Kidney (tissue), 14 donors: ENCODE results near the gene MYH9. TPM values are rescaled to one million over a fixed set of nuclear protein-coding genes. Genes with fewer than 3 reads are reported as not detected.

ENCODE experiments used
- DNase-seq, 5 donors: peaks; one replicate each; pipeline ENCODE4 v3.0.0-alpha.2; 2013 to 2020
- FAIRE-seq: peaks from 2 replicates; lab custom pipeline; 2012; peaks lifted over from hg19 to GRCh38; lab: Jason Lieb, UNC
- H3K27ac ChIP-seq, 2 donors: one replicate each; pipeline ENCODE4 v1.7.0; 2013; ENCODE audit warnings: low read depth in 2 of 2, low read length in 2 of 2, inconsistent platforms in 1 of 2
- H3K27me3 ChIP-seq: one replicate; pipeline ENCODE4 v1.7.1; 2013; ENCODE audit warnings: low read length, inconsistent platforms; ENCODE audit not compliant: control insufficient read depth, insufficient read depth
- H3K36me3 ChIP-seq, 3 donors: one replicate each; pipeline versions ENCODE4 v1.7.0 to v1.7.1; 2013; ENCODE audit warnings: low read length in 3 of 3, control low read depth in 1 of 3, inconsistent platforms in 1 of 3; ENCODE audit not compliant: insufficient read depth in 3 of 3, control insufficient read depth in 2 of 3
- H3K4me1 ChIP-seq, 3 donors: one replicate each; pipeline versions ENCODE4 v1.7.0 to v1.7.1; 2013; ENCODE audit warnings: low read length in 3 of 3, inconsistent platforms in 1 of 3, low read depth in 1 of 3; ENCODE audit not compliant: control insufficient read depth in 2 of 3, insufficient read depth in 2 of 3
- H3K4me3 ChIP-seq, 3 donors: one replicate each; pipeline versions ENCODE4 v1.7.0 to v1.8.1; 2013; ENCODE audit warnings: low read length in 3 of 3, control low read depth in 1 of 3, inconsistent platforms in 1 of 3
- H3K9ac ChIP-seq, 3 donors: one replicate each; pipeline versions ENCODE4 v1.7.0 to v1.7.1; 2013; ENCODE audit warnings: low read length in 3 of 3, control low read depth in 1 of 3, inconsistent platforms in 1 of 3
- H3K9me3 ChIP-seq, 3 donors: one replicate each; pipeline versions ENCODE4 v1.7.0 to v1.7.1; 2013; ENCODE audit warnings: low read length in 3 of 3, control low read depth in 1 of 3, inconsistent platforms in 1 of 3; ENCODE audit not compliant: control insufficient read depth in 2 of 3, insufficient read depth in 1 of 3
- intact Hi-C: fragments of 100-400 bp; cut with DNase I; formaldehyde crosslinking; loops from one replicate; pipeline ENCODE4 v1.11.1; 2022
- polyA plus RNA-seq: library from polyadenylated mRNA; stranded (reverse); fragments of 350-450 nt; fragmentation: Illumina TruSeq; extraction: RNeasy Lipid Tissue Mini Kit (QIAGEN cat#74804); gene quantifications from one replicate; pipeline ENCODE4 v1.2.3, GENCODE V29; 2014; ENCODE audit warnings: low read depth, low replicate concordance; ENCODE audit not compliant: insufficient read depth
- total RNA-seq: library from RNA; stranded (reverse); fragmentation: NEBNext Ultra II Directional; extraction: Animal tissue kit (Norgen Biotek cat#: 25700); gene quantifications from one replicate; pipeline ENCODE4 v1.2.1, GENCODE V29; 2021
- TF ChIP-seq, protein P1 (sequence below): IDR thresholded peaks from 3 replicates; pipeline ENCODE4 v1.5.1; 2012; ENCODE audit warnings: mild to moderate bottlenecking, moderate library complexity, borderline replicate concordance; ENCODE audit not compliant: insufficient read depth; ENCODE audit errors: extremely low read depth
- donor health status: control.
- donor health status: control.
- donor health status: control.
- donor health status: control.
- donor health status: control.
- donor health status: DM: yes; HTN: yes; CAD: no.
- donor health status: Normal renal cell carcinoma (clear cell type).

Gene MYH9
- total and polyA plus RNA-seq, 2 donors from 2014 or later: 85.2 to 655 TPM

DNA sequence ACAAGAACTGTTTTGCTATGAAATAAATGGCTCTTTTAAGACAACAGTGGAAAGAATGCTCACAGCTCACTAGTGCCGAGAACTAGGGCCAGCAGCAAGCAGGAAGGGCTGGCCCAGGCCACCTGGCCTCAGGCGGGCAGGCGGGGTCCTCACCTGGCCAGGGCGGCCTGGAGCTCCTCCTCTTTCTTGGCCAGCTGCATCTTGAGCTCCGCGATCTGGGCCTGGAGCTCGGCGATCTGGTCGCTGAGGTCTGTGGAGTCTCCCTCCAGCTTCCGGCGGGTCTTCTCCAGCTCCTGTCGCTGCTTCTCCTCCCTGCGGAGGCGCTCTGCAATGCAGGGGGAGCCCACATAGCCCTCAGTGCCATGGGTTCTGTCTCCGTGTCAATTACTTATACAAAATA is 91.1 kb downstream of the MYH9 start:
- no peak overlapping the region for H3K4me3 ChIP-seq
- H3K27me3 ChIP-seq: no peaks in the 10 kb centered on the region
- peaks cover 12 to 100% (median 92%) of the 10 kb centered on the region in 3 donors for H3K36me3 ChIP-seq
- intact Hi-C loops: no loop called here
- no peaks in the 10 kb centered on the region for H3K9me3 ChIP-seq
- H3K9ac ChIP-seq: no peak overlapping the region
- TF ChIP-seq, protein P1, sequence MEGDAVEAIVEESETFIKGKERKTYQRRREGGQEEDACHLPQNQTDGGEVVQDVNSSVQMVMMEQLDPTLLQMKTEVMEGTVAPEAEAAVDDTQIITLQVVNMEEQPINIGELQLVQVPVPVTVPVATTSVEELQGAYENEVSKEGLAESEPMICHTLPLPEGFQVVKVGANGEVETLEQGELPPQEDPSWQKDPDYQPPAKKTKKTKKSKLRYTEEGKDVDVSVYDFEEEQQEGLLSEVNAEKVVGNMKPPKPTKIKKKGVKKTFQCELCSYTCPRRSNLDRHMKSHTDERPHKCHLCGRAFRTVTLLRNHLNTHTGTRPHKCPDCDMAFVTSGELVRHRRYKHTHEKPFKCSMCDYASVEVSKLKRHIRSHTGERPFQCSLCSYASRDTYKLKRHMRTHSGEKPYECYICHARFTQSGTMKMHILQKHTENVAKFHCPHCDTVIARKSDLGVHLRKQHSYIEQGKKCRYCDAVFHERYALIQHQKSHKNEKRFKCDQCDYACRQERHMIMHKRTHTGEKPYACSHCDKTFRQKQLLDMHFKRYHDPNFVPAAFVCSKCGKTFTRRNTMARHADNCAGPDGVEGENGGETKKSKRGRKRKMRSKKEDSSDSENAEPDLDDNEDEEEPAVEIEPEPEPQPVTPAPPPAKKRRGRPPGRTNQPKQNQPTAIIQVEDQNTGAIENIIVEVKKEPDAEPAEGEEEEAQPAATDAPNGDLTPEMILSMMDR: no peak
- DNase-seq (peak in 1 of 5 donors; percentile 46), FAIRE-seq (no peak)
- no peak overlapping the region for H3K27ac ChIP-seq
- H3K4me1 ChIP-seq: no peaks in the 10 kb centered on the region

DNA sequence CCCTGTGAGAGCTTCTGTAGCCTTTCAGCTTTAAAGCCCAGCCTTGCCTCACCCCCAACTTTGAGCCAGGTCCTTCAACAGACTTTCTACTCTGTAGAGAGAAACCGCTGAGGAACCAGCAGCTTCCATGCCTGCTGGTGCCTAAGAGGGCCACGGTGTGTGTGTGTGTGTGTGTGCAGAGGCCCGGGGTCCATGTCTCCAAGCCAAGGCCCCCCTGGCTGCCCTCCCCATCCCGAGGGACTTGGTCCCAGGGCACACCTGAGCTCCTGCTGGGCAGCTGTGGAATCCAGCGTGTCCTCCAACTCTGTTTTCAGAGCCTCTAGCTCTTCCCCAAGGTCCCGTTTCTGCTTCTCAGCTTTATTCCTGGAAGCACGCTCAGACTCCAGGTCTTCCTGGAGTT is 92.5 kb downstream of the MYH9 start:
- no peak for FAIRE-seq
- Histone ChIP-seq H3K27ac (no peak overlapping the region), H3K4me3 (no peak overlapping the region), H3K36me3 (peaks cover 11 to 87% (median 80%) of the 10 kb centered on the region in 3 donors), H3K27me3 (no peaks in the 10 kb centered on the region), H3K9me3 (no peaks in the 10 kb centered on the region), H3K9ac (no peak overlapping the region), H3K4me1 (no peaks in the 10 kb centered on the region)
- intact Hi-C loops: no loop called here
- TF ChIP-seq, protein P1: no peak
- DNase-seq: peak in 1 of 5 donors; percentile 53

DNA sequence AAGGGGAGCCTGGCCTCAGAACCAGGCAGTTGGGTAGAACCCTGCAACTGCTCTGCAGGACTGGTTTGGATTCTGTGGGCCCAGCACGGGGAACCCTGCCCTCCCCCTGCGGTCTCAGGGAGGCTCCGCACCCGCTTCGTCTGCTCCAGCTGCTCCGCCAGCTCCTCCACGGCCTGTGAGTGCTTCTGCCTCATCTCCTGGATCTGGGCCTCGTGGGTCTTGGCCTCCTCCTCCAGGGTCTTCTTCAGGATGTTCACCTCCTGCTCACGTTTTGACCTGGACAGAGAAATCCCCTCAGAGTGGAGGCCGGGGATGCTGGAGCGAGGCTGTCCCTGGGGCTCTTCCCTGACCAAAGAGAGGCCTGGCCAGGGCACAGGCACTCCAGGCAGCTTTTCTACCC is 93.0 kb downstream of the MYH9 start:
- Histone ChIP-seq H3K36me3 (peaks cover 11 to 84% (median 77%) of the 10 kb centered on the region in 3 donors), H3K4me3 (no peak overlapping the region), H3K27me3 (no peaks in the 10 kb centered on the region), H3K9me3 (no peaks in the 10 kb centered on the region), H3K4me1 (no peaks in the 10 kb centered on the region), H3K9ac (no peak overlapping the region), H3K27ac (no peak overlapping the region)
- intact Hi-C loops: no loop called here
- DNase-seq (peak in 1 of 5 donors; percentile 61), FAIRE-seq (no peak)
- TF ChIP-seq, protein P1: no peak

DNA sequence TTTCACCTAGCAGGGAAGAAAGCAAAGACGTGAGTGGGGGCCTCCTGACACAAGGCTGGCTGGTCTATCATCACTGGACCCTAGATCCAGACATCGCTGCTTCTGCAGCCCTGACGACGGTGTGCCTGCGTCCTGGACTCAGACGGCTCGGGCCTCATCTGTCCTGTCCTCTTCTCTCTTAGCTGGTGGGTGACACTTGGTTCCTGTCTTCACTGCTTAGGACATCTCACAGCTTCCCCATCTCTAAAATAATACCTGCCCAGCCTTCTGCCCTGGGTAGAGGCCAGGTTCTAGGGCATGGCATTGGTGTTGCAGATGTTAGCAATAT is 93.5 kb downstream of the MYH9 start:
- Histone ChIP-seq H3K9ac (no peak overlapping the region), H3K4me1 (no peaks in the 10 kb centered on the region), H3K27ac (no peak overlapping the region), H3K9me3 (no peaks in the 10 kb centered on the region), H3K27me3 (no peaks in the 10 kb centered on the region), H3K4me3 (no peak overlapping the region), H3K36me3 (peaks cover 9 to 84% (median 77%) of the 10 kb centered on the region in 3 donors)
- TF ChIP-seq, protein P1: no peak
- FAIRE-seq: no peak
- intact Hi-C loops: no loop called here
- DNase-seq: no peak
